ENCODE measurements around the gene RUNX3. TPM values are rescaled to one million over a fixed set of nuclear protein-coding genes. Genes with fewer than 3 reads are reported as not detected.

The RUNX3 gene
- total RNA-seq, 1 experiment from 2014 or later, result 0.33 TPM

- Histone ChIP-seq H4K20me1 (ENCODE audit: control insufficient read depth, insufficient read depth, insufficient read length) (no peaks in the 10 kb centered on the region), H4K5ac (ENCODE audit: insufficient read length, low read depth, low read length) (no peak overlapping the region), H4K91ac (ENCODE audit: insufficient read length, low read depth, low read length) (no peak overlapping the region), H2BK20ac (ENCODE audit: low read depth, low read length, poor library complexity, severe bottlenecking) (no peak overlapping the region), H3K56ac (ENCODE audit: insufficient read length, low read depth, low read length) (no peak overlapping the region), H3T11ph (ENCODE audit: low read length) (no peak overlapping the region), H2BK5ac (ENCODE audit: insufficient read length, low read length) (no peak overlapping the region), H3K23me2 (ENCODE audit: insufficient read length, low read depth, low read length, poor library complexity, severe bottlenecking) (peaks cover 7% of the 10 kb centered on the region), H3K9ac (ENCODE audit: extremely low read depth, insufficient read length, low read length) (no peak overlapping the region), H3K79me2 (ENCODE audit: insufficient read depth, low read length) (no peaks in the 10 kb centered on the region), H2BK12ac (ENCODE audit: insufficient read length, low read depth, low read length) (no peak overlapping the region), H3K4ac (ENCODE audit: low read depth, low read length) (no peak overlapping the region), H2BK120ac (ENCODE audit: low read depth, low read length, poor library complexity, severe bottlenecking) (no peak overlapping the region), H2AK5ac (ENCODE audit: insufficient read length, low read length) (no peak overlapping the region), H2BK15ac (ENCODE audit: low read depth, low read length) (no peak overlapping the region), H3K79me1 (ENCODE audit: insufficient read depth, low read depth, low read length, poor library complexity, severe bottlenecking) (no peaks in the 10 kb centered on the region), H3K27ac (ENCODE audit: insufficient read length, low read depth, low read length) (no peak overlapping the region), H3K18ac (ENCODE audit: insufficient read length, low read depth, low read length) (no peak overlapping the region), H3K23ac (ENCODE audit: insufficient read length, low read depth, low read length) (no peak overlapping the region), H4K8ac (replicated peaks; ENCODE audit: insufficient read length, low read depth, low read length) (no peak overlapping the region), H3K4me1 (ENCODE audit: insufficient read depth, low read length) (0 out of 2 replicates have a peak, but pooled peaks cover 2% of the 10 kb centered on the region), H3K4me2 (ENCODE audit: insufficient read depth, insufficient read length, low read length) (no peak overlapping the region), H2AFZ (ENCODE audit: low read length) (no peak overlapping the region), H3K14ac (ENCODE audit: insufficient read depth, low read length) (no peak overlapping the region), H3K9me3 (ENCODE audit: control insufficient read depth, low read depth, low read length) (no peaks in the 10 kb centered on the region), H3K27me3 (ENCODE audit: insufficient read depth, low read length) (peaks cover 29% of the 10 kb centered on the region)
- peaks cover 41 to 58% of the 10 kb centered on the region in 2 experiments for H3K4me1 Mint-ChIP-seq
- H3K9me3 Mint-ChIP-seq, result peaks cover 2 to 7% of the 10 kb centered on the region in 2 experiments; a peak in 2 of 5 replicates
- DNase-seq, result no peak
- H3K4me3 Mint-ChIP-seq, result no peak overlapping the region
- H3K27ac Mint-ChIP-seq, result no peak overlapping the region
- peaks cover 48% of the 10 kb centered on the region for H3K27me3 Mint-ChIP-seq (ENCODE audit: low read depth)
- no CpG with 5 or more reads among the region's 13 CpGs for WGBS (ENCODE audit: extremely low coverage, insufficient read length, low lambda C conversion rate)
- TF ChIP-seq CTCF (conservative IDR thresholded peaks at IDR 0.05), result no peak
- H3K36me3 Mint-ChIP-seq (ENCODE audit: insufficient read depth in 1 of 3, low read depth in 3 of 3), result no peaks in the 10 kb centered on the region; a peak in 1 of 7 replicates
Measured at GRCh38 chr1:24935615-24936484, 5.8 kb upstream of the RUNX3 start.

All from H9 (cell line).